ENCODE results near the gene PRLHR. TPM values are rescaled to one million over a fixed set of nuclear protein-coding genes. Genes with fewer than 3 reads are reported as not detected.

The PRLHR gene
- total RNA-seq, 1 donor = not detected

GRCh38 chr10:118607768-118608354 lies 12.4 kb upstream of the PRLHR start:
- no peak for TF ChIP-seq CTCF (IDR thresholded peaks at IDR 0.05; ENCODE audit: insufficient read depth, low read length)
- DNase-seq (ENCODE audit: low read depth) = no peak
- H3K4me3 ChIP-seq (ENCODE audit: low read depth, low read length) = no peak overlapping the region

GRCh38 chr10:118605694-118606093 lies 10.2 kb upstream of the PRLHR start:
- H3K4me3 ChIP-seq (ENCODE audit: low read depth, low read length) = no peak overlapping the region
- no peak for DNase-seq (ENCODE audit: low read depth)
- TF ChIP-seq CTCF (IDR thresholded peaks at IDR 0.05; ENCODE audit: insufficient read depth, low read length) = no peak

GRCh38 chr10:118596426-118597124 lies 1.1 kb upstream of the PRLHR start:
- no peak overlapping the region for H3K4me3 ChIP-seq (ENCODE audit: low read depth, low read length)
- no peak for TF ChIP-seq CTCF (IDR thresholded peaks at IDR 0.05; ENCODE audit: insufficient read depth, low read length)

GRCh38 chr10:118595064-118595420 lies 406 bp downstream of the PRLHR start:
- TF ChIP-seq CTCF (IDR thresholded peaks at IDR 0.05; ENCODE audit: insufficient read depth, low read length) = no peak
- no peak for DNase-seq (ENCODE audit: low read depth)
- H3K4me3 ChIP-seq (ENCODE audit: low read depth, low read length) = no peak overlapping the region

More at GRCh38 chr10:118596426-118597124, 1.1 kb upstream of the PRLHR start:
- DNase-seq (ENCODE audit: low read depth) = no peak

- peak; percentile 14 for DNase-seq (ENCODE audit: low read depth)
- no peak overlapping the region for H3K4me3 ChIP-seq (ENCODE audit: low read depth, low read length)
- peak; percentile 16 for TF ChIP-seq CTCF (IDR thresholded peaks at IDR 0.05; ENCODE audit: insufficient read depth, low read length)
These were observed 920 bp downstream of the PRLHR start for GRCh38 chr10:118594392-118595063.

- no peak for DNase-seq (ENCODE audit: low read depth)
- TF ChIP-seq CTCF (IDR thresholded peaks at IDR 0.05; ENCODE audit: insufficient read depth, low read length) = no peak
- no peak overlapping the region for H3K4me3 ChIP-seq (ENCODE audit: low read depth, low read length)
These were observed 2.6 kb downstream of the PRLHR start for GRCh38 chr10:118592675-118593330.

Data from fibroblast of the aortic adventitia (primary cell).